ENCODE data around the gene USF1. TPM values are rescaled to one million over a fixed set of nuclear protein-coding genes. Genes with fewer than 3 reads are reported as not detected.

The USF1 gene
- total and polyA plus RNA-seq, 9 of the 15 experiments (the other 6 are each of a cell fraction or from before 2014, with no cell fraction given): 7.4 to 60.2 (median 54.2) TPM

DNA sequence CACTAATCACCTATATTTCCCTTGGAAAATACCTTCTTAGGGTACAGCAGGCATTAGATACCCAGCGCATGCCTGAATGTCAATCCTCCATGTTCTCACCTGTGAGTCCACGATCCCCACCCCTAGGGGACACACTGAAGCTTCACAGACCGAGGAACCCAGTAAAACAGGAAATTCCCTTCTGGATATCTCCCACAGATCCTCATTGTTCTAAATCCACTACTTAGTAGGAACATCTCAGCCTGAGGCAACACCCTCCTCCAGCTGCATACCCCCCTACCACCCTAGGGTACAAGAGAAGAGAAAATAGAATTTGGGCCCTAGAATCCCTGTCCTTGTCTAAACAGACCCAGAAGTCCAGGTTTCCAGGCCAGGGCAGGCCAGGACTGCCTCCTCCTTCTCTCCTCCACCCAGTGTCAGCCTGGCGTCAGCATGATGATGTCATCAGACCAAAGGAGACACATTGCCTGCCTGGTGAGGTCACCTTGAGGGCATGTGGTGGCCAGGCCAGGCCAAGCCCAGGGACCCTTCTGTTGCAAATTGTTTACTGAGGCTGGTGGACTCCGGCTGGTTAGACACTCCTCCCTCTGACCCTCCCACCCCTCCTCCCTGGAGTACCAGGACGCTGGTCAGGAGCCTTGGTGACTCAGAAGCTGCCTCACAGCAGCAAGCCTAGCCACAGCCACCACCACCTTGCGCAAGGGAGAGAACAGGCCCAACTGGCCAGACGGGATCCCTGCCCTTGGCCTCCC is 37.4 kb upstream of the USF1 start:
- POLR2A ChIA-PET: interaction anchor here (1.0 kb wide), 1 partner anchor 10 kb away, joined by 4 read pairs; no protein-coding TSS in a partner anchor
- no peaks in the 10 kb centered on the region for H3K27me3 ChIP-seq (ENCODE audit: control insufficient read depth in 2 of 2, insufficient read depth in 2 of 2, low read length in 2 of 2)
- H3K9ac ChIP-seq (ENCODE audit: insufficient read depth in 1 of 2, low read depth in 2 of 2, low read length in 2 of 2): peak overlapping the region; percentile 19 to 78; a peak in 3 of 4 replicates
- no TSS peak for BruUV-seq (replicated peaks)
- peak overlapping the region; percentile 34 for H3K4me2 ChIP-seq (ENCODE audit: insufficient read depth, low read length)
- peak; percentile 92 for FAIRE-seq
- in situ Hi-C loops (cut with MboI) (loop anchor here (25.0 kb wide), 1 partner anchor 246 kb away; no protein-coding TSS in a partner anchor), intact Hi-C loops (cut with micrococcal nuclease) (no loop called here)
- H3K4me1 ChIP-seq (replicated peaks in 1 of 2; ENCODE audit: control insufficient read depth in 2 of 2, insufficient read depth in 2 of 2, low read length in 2 of 2): peaks cover 12 to 18% of the 10 kb centered on the region in 2 experiments; a peak in 4 of 5 replicates
- CTCF ChIA-PET (ENCODE audit: low intra/inter-chr PET ratio): no interaction called here
- no peaks in the 10 kb centered on the region for H3K36me3 ChIP-seq (ENCODE audit: control insufficient read depth, insufficient read depth, low read length)
- peak; percentile 91 for ATAC-seq
- H3K9me3 ChIP-seq (replicated peaks; ENCODE audit: control insufficient read depth, insufficient read depth, low read depth, low read length): no peaks in the 10 kb centered on the region
- no peaks in the 10 kb centered on the region for H3K79me2 ChIP-seq (ENCODE audit: control insufficient read depth, insufficient read depth, low read length)
- no peaks in the 10 kb centered on the region for H3K9me1 ChIP-seq (ENCODE audit: control insufficient read depth, insufficient read depth, low read length)
- H3K4me3 ChIP-seq: no peak overlapping the region
- H3K27ac ChIP-seq (ENCODE audit: extremely low read depth, low read depth, low read length): peak overlapping the region; percentile 54; the same call in 2 of the 3 replicates
- WGBS (ENCODE audit: insufficient coverage, low coverage, missing lambda C conversion rate): 29% methylated on average over 7 of the region's 8 CpGs
- peak; percentile 73 to 83 (median 76) for DNase-seq (ENCODE audit: extremely low read depth in 1 of 4, low spot score in 3 of 4)
- H2AFZ ChIP-seq (ENCODE audit: low read depth, low read length): peak overlapping the region; percentile 91
- no peaks in the 10 kb centered on the region for H4K20me1 ChIP-seq (replicated peaks; ENCODE audit: control insufficient read depth, insufficient read depth, low read length)
- TF ChIP-seq FOS (IDR thresholded peaks at IDR 0.05; ENCODE audit: extremely low read depth, insufficient read length): peak; percentile 3
- TF ChIP-seq CEBPG (CRISPR knock-in tag; IDR thresholded peaks at IDR 0.05): peak; percentile 93
- TF ChIP-seq CEBPG (tag; conservative IDR thresholded peaks at IDR 0.05 in 1 of 2, IDR thresholded peaks at IDR 0.05 in 1 of 2): peak; percentile 86 to 88
- TF ChIP-seq CREB1 (IDR thresholded peaks at IDR 0.05): peak; percentile 91
- peak; percentile 79 for TF ChIP-seq CREB1 (CRISPR knock-in tag; IDR thresholded peaks at IDR 0.05)
- TF ChIP-seq HNRNPLL (IDR thresholded peaks at IDR 0.05; ENCODE audit: low read depth, low read length, poor library complexity, severe bottlenecking): no peak
- TF ChIP-seq, protein P1, sequence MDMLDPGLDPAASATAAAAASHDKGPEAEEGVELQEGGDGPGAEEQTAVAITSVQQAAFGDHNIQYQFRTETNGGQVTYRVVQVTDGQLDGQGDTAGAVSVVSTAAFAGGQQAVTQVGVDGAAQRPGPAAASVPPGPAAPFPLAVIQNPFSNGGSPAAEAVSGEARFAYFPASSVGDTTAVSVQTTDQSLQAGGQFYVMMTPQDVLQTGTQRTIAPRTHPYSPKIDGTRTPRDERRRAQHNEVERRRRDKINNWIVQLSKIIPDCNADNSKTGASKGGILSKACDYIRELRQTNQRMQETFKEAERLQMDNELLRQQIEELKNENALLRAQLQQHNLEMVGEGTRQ (CRISPR knock-in tag; IDR thresholded peaks at IDR 0.05): no peak
- TF ChIP-seq, protein P2, sequence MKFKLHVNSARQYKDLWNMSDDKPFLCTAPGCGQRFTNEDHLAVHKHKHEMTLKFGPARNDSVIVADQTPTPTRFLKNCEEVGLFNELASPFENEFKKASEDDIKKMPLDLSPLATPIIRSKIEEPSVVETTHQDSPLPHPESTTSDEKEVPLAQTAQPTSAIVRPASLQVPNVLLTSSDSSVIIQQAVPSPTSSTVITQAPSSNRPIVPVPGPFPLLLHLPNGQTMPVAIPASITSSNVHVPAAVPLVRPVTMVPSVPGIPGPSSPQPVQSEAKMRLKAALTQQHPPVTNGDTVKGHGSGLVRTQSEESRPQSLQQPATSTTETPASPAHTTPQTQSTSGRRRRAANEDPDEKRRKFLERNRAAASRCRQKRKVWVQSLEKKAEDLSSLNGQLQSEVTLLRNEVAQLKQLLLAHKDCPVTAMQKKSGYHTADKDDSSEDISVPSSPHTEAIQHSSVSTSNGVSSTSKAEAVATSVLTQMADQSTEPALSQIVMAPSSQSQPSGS (CRISPR knock-in tag; IDR thresholded peaks at IDR 0.05): peak; percentile 88
- peak; percentile 14; the same call in 1 of the 2 replicates for TF ChIP-seq EP300 (IDR thresholded peaks at IDR 0.05; ENCODE audit: low read length)
- 0 out of 2 replicates have a peak, but pooled peaks have one; percentile 18 for TF ChIP-seq ETV5 (CRISPR knock-in tag; IDR thresholded peaks at IDR 0.05; ENCODE audit: low read depth)
- 0 out of 2 replicates have a peak, but pooled peaks have one; percentile 29 for TF ChIP-seq SMARCC2 (IDR thresholded peaks at IDR 0.05; ENCODE audit: low read depth)
- TF ChIP-seq ZNF384 (IDR thresholded peaks at IDR 0.05; ENCODE audit: low read depth, low read length): no peak
- peak; percentile 46 for TF ChIP-seq CTBP1 (IDR thresholded peaks at IDR 0.05; ENCODE audit: borderline replicate concordance)
- TF ChIP-seq, protein P3, sequence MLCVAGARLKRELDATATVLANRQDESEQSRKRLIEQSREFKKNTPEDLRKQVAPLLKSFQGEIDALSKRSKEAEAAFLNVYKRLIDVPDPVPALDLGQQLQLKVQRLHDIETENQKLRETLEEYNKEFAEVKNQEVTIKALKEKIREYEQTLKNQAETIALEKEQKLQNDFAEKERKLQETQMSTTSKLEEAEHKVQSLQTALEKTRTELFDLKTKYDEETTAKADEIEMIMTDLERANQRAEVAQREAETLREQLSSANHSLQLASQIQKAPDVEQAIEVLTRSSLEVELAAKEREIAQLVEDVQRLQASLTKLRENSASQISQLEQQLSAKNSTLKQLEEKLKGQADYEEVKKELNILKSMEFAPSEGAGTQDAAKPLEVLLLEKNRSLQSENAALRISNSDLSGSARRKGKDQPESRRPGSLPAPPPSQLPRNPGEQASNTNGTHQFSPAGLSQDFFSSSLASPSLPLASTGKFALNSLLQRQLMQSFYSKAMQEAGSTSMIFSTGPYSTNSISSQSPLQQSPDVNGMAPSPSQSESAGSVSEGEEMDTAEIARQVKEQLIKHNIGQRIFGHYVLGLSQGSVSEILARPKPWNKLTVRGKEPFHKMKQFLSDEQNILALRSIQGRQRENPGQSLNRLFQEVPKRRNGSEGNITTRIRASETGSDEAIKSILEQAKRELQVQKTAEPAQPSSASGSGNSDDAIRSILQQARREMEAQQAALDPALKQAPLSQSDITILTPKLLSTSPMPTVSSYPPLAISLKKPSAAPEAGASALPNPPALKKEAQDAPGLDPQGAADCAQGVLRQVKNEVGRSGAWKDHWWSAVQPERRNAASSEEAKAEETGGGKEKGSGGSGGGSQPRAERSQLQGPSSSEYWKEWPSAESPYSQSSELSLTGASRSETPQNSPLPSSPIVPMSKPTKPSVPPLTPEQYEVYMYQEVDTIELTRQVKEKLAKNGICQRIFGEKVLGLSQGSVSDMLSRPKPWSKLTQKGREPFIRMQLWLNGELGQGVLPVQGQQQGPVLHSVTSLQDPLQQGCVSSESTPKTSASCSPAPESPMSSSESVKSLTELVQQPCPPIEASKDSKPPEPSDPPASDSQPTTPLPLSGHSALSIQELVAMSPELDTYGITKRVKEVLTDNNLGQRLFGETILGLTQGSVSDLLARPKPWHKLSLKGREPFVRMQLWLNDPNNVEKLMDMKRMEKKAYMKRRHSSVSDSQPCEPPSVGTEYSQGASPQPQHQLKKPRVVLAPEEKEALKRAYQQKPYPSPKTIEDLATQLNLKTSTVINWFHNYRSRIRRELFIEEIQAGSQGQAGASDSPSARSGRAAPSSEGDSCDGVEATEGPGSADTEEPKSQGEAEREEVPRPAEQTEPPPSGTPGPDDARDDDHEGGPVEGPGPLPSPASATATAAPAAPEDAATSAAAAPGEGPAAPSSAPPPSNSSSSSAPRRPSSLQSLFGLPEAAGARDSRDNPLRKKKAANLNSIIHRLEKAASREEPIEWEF (CRISPR knock-in tag; IDR thresholded peaks at IDR 0.05): no peak
- TF ChIP-seq TARDBP (IDR thresholded peaks at IDR 0.05): no peak
